ENCODE measurements around the gene ABHD8.

DNA sequence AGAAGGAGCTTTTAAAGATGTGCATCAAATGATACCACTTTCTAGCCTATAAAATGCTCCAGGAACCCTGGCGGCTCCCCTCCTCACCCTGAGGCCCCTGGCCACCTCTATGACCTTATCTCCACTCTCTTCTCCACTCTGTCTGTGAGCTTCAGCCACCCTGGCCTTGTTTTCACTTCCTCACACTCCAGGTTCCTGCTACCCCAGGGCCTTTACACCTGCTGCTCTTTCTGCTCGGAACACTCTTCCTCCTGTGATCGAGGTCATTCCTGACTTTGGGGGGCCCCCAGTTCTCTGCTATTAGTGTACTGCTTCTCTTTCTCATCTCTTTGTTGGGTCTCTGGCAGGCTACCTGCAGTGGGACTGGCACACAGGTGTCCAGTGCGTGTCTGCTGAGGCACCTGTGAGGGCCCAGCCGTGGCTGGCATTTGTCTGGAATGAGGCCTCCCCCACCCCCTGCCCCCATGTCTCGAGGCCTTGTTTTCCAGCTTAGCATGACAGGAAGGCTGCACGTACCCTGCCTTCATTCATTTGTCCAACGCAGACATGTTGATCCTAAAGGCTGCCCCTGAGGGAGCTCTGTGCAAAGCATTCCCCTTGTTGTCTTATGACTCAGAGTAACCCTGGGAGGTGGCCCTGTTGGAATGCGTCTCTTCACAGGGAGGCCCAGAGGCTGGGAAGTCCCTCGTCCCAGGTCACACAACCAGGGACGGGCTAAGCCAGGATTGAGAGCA, 8.4 kb upstream of the ABHD8 start:
- TF ChIP-seq, protein P1, sequence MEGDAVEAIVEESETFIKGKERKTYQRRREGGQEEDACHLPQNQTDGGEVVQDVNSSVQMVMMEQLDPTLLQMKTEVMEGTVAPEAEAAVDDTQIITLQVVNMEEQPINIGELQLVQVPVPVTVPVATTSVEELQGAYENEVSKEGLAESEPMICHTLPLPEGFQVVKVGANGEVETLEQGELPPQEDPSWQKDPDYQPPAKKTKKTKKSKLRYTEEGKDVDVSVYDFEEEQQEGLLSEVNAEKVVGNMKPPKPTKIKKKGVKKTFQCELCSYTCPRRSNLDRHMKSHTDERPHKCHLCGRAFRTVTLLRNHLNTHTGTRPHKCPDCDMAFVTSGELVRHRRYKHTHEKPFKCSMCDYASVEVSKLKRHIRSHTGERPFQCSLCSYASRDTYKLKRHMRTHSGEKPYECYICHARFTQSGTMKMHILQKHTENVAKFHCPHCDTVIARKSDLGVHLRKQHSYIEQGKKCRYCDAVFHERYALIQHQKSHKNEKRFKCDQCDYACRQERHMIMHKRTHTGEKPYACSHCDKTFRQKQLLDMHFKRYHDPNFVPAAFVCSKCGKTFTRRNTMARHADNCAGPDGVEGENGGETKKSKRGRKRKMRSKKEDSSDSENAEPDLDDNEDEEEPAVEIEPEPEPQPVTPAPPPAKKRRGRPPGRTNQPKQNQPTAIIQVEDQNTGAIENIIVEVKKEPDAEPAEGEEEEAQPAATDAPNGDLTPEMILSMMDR (conservative IDR thresholded peaks at IDR 0.05; ENCODE audit: low read length), result no peak
- no peak for TF ChIP-seq EZH2phosphoT487 (IDR thresholded peaks at IDR 0.05; ENCODE audit: borderline replicate concordance)

All from Loucy (cell line).